Kidney tubule cell (primary cell): ENCODE data around the gene LIPC.

Source experiments
- DNase-seq: peaks from one replicate; pipeline ENCODE4 v3.0.0-alpha.2; 2018; ENCODE audit warnings: low spot score

The LIPC gene

DNA sequence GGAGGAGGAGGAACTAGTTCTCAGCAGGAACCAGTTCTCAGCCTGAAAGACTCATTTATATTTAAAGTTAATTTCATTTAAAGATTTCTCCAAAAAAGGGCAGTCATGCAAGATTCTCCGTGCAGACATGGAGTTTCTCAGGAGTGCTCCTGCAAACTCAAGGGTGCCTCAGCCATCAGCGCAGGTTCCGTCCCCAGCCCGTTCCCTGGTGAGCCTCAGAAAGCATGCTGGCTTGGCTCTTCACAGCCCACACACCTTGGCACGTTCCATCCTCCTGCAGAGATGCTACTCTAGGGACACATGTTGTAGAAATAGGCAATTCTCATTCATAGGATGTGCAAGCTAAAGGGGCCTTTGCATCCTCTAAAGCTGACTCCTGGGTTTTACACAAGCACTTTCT lies 123.0 kb downstream of the LIPC start:
- no peak for DNase-seq

- DNase-seq, result no peak
Measured at GRCh38 chr15:58555162-58556027, 123.6 kb downstream of the LIPC start.

- no peak for DNase-seq
Measured at GRCh38 chr15:58556028-58556361, 124.2 kb downstream of the LIPC start.

DNA sequence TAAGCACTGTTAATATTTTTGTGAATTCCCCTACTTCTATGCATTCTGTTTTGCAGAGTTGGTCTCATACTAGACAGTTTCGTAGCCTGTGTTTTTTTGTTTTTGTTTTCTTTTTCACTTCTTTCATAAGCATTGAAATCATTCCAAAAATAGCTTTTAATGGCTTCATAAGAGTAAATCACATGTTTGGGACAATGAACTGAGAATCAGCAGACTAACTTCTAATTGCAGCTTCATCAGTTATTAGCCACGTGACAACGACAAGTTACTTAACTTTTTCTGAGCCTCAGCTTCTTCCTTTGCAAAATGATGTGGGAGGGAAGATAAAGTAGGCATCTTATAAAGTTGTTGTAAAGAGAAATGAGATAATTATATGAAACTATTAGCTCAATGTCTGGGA lies 124.8 kb downstream of the LIPC start:
- DNase-seq, result no peak

- no peak for DNase-seq
Measured at GRCh38 chr15:58558777-58559176, 127.0 kb downstream of the LIPC start.

DNA sequence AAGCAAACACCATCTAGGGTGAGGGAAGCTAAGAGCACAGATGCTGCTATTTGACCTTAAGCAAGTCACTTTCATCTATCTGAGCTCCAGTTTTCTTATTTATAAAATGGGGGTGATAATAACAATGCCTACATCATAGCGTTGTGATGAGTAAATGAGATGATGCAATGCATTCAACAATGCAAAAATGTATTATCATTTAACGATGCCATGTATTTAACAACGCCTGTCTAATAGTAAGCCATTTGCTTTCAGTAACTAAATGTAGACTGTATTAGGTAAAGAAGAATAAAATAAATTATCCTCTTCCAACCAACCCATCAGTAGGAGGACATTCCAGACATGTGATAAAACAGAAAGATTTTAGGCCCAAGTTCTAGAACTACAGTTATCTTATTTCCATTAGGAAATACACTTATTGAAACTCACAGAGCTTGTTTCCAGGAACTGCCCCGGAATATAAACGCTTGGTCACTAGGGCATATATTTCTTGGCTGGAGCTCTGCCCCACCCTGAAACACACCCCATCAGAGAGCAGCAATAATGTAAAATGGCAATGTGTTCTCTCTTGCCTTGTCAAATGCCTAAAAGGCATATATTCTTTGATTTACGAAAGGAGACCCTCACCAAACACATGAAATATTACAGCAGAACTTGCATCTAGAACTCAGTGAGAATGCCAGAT lies 128.3 kb downstream of the LIPC start:
- DNase-seq, result no peak

DNA sequence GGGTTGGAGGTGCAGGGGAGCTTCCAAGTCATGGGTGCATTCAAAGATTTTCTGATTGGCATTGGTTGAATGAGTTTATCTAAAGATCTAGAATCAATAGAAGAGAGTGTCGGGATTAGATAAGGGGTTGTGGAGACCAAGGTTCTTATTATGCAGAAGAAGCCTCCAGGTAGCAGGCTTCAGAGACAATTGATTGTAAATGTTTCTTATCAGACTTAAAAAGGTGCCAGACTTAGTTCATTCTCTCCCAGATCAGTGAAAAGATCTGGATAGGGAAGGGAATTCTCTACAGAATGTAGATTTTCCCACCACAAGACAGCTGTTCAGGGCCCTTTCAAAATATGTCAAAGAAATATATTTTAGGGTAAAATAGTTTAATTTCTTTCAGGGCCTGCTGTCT lies 129.5 kb downstream of the LIPC start:
- DNase-seq, result no peak

GRCh38 chr15:58562135-58562534 lies 130.3 kb downstream of the LIPC start:
- no peak for DNase-seq

- no peak for DNase-seq
Measured at GRCh38 chr15:58564981-58565380, 133.2 kb downstream of the LIPC start.

DNA sequence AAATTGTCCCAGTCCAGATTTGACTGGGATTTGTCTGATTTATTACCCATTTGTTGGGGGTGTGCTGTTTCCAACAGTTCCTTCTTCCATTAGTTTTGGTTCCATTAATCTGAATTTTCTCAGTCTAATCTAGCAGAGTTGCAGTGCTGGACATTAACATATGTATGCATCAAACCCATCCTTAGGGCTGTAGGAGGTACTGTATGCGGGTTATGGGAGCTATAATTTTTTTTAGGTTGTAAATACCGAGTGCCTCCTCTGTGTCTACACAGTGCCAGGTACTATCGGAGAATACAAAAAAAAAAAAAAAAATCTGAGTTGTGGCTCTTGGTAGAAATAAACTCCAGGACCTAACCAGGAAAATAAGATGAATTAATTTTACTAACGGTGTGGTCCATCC lies 133.8 kb downstream of the LIPC start:
- DNase-seq, result no peak

GRCh38 chr15:58566029-58566428 lies 134.2 kb downstream of the LIPC start:
- DNase-seq, result no peak

GRCh38 chr15:58568157-58568571 lies 136.4 kb downstream of the LIPC start:
- peak; percentile 66 for DNase-seq

- no peak for DNase-seq
Measured at GRCh38 chr15:58569455-58569854, 137.7 kb downstream of the LIPC start.

DNA sequence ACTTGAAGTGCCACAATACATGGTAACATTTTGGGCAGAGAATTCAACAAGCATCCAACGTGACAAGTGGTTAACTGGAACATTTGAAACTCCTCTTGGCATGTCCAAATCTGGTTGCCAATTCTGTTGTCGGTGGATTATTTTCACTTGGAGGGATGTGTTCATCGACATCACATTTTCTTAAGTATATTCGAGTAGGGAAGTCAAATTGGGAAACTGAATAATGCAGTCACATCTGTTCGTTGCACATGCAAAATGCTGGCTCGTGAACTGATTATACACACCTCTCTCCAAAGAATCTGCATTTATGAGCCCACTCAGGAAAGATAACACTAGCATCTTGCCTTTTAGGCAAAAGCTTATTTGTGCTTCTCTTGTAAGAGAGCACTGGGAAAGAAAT lies 139.7 kb downstream of the LIPC start:
- no peak for DNase-seq

GRCh38 chr15:58572521-58572920 lies 140.7 kb downstream of the LIPC start:
- no peak for DNase-seq

DNA sequence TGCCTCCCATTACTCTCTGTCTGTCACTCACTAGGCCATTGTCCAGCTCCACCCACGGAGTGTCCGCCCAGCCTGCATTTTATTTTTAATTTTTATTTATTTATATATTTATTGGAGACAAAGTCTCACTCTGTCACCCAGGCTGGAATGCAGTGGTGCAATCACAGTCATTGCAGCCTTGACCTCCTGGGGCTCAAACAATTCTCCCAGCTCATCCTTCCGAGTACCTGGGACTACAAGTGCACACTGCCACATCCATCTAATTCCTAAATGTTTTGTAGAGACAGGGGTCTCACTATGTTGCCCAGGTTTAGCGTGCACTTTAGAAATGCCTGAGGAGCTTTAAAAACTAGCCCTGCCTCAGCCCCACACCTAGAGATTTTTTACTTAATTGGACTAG lies 141.5 kb downstream of the LIPC start:
- no peak for DNase-seq

- peak; percentile 59 for DNase-seq
Measured at GRCh38 chr15:58574631-58575030, 142.8 kb downstream of the LIPC start.

- DNase-seq, result peak; percentile 26
Measured at GRCh38 chr15:58575045-58575786, 143.4 kb downstream of the LIPC start.

DNA sequence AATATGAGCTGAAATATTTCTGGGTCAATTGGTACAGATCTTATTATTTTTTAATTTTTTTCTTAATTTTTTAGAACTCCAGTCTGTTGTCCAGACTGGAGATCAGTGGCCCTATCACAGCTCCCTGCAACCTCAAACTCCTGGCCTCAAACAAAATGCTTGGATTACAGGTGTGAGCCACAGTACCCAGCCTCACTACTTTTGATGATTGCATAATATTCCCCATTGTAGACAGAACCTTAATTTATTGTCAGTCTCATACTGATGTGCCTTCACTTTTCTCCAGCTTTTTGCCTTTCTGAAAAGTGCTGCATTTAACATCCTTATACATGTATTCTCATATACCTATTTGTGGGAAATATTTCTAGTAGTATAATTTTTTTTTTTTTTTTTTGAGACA lies 144.9 kb downstream of the LIPC start:
- no peak for DNase-seq

- no peak for DNase-seq
Measured at GRCh38 chr15:58582160-58582559, 150.4 kb downstream of the LIPC start.

DNA sequence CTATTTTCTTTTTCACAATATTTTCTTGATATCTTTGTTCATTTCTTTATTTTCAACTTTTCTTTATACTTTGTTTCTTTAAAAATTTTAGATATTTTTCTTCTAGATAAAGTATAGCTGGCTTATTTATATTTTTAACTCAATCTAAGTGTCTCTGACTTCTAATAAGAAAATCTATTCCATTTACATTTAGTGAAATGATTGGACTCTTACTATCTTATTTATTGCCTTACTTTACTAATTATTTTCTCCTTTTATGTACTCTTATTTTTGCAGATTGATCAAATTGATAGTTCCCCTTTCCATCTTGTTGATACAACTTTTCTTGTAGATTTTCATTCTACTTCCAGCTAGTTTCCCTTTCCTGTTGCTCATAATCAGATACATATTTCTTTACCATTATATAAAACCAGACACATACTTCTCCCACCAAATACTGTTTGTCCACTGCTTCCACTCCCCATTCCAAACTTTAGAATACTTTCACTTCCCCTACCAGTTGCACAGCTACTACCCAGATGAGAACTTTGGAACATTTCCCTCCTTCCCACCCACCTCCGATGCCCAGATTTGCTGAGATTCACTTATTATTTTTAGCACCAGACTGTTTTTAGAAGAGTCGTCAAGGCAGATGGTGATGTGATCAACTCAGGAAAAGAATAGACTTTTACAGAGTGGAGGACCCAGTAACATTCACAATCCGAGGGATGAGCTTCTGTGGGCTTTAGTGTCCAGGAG lies 151.5 kb downstream of the LIPC start:
- DNase-seq, result no peak

GRCh38 chr15:58584789-58585461 lies 153.1 kb downstream of the LIPC start:
- no peak for DNase-seq
